Measurements from ENCODE around the gene CTNNBL1.
A peak's percentile ranks its signal among the peaks of the same experiment; 100 is the strongest.

Gene CTNNBL1

DNA sequence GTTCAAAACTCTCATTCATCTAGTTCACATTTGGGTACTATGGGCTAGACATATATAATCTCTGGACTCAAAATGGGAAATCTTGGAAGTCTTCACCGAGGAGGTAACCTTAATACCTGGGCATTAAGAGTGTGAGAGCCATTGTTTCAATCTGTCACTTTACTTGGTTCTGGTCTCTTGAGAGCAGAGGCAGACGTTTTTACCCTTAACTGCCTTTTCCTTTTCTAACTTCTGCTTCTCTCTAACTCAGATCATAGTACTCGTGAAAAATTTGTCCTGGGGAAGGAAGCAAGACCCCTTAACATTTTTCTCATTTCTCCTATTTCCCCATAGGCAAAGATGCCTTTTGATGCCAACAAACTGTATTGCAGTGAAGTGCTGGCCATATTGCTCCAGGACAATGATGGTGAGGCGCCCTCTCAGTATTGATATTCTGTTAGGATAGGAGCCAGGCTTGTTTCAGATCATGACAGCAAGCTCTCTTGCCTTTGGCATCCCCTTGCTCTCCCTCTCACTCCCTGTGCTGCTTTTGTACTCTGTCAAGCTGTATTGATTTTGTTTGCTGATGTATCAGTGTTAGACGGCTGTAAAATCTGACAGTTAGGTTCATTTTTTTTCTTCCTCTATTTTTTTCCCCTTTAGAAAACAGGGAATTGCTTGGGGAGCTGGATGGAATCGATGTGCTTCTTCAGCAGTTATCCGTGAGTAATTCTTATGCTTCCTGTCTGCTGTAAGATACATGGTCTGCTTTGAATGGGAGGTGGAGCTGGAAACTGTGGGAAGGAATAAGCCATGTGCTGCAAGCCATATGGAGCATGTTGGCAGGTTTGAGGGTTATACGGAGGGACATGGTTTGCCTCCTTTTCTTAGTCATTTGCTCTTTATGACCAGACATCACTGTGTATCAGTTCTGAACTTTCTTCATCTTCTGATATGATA, 83.5 kb downstream of the CTNNBL1 start:
- H3K36me3 ChIP-seq (ENCODE audit: control insufficient read depth, insufficient read depth, low read length), result no peaks in the 10 kb centered on the region; the same call in 1 of the 2 replicates
- no peak overlapping the region for H3K4me3 ChIP-seq (replicated peaks; ENCODE audit: low read depth, low read length)
- DNase-seq (ENCODE audit: extremely low read depth, insufficient read length), result no peak
- TF ChIP-seq, protein P1, sequence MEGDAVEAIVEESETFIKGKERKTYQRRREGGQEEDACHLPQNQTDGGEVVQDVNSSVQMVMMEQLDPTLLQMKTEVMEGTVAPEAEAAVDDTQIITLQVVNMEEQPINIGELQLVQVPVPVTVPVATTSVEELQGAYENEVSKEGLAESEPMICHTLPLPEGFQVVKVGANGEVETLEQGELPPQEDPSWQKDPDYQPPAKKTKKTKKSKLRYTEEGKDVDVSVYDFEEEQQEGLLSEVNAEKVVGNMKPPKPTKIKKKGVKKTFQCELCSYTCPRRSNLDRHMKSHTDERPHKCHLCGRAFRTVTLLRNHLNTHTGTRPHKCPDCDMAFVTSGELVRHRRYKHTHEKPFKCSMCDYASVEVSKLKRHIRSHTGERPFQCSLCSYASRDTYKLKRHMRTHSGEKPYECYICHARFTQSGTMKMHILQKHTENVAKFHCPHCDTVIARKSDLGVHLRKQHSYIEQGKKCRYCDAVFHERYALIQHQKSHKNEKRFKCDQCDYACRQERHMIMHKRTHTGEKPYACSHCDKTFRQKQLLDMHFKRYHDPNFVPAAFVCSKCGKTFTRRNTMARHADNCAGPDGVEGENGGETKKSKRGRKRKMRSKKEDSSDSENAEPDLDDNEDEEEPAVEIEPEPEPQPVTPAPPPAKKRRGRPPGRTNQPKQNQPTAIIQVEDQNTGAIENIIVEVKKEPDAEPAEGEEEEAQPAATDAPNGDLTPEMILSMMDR (IDR thresholded peaks at IDR 0.05; ENCODE audit: insufficient read depth, low read length, poor library complexity, severe bottlenecking), result no peak
- H3K27me3 ChIP-seq (replicated peaks; ENCODE audit: control insufficient read depth, insufficient read depth, low read length), result no peaks in the 10 kb centered on the region

DNA sequence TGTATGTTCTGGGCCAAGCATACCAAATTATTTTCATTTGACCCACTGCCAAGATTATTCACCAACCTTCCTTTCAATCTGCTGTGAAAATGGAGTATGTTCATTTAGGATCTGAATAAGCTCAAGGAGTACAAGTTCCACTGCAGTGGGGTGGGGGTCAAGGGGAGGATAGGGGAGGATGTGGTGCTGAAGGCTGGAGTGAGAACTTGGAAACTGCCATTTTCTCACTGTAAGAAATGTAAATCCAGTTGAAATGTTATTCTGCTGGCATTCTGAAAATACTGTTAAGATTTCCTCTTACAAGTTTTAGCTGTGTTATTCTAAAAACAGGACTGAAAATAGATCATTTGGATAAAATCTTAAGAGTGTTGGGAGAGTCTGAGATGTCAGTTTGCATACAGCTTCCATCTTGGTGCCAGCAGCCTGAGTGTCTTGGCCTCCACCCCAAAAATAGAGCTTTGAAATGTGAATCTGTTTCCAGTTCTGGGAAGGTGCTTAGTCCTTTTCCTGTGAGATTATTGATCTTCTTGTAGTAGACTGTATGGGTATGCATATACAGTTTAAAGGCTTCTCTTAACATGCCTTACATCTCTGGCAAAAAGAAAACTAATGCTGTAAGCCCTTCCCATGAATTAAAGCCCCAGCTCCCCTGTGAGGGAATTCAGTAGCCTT, 84.3 kb downstream of the CTNNBL1 start:
- H3K36me3 ChIP-seq (ENCODE audit: control insufficient read depth, insufficient read depth, low read length), result no peaks in the 10 kb centered on the region; the same call in 1 of the 2 replicates
- no peak overlapping the region for H3K4me3 ChIP-seq (replicated peaks; ENCODE audit: low read depth, low read length)
- H3K27me3 ChIP-seq (replicated peaks; ENCODE audit: control insufficient read depth, insufficient read depth, low read length), result no peaks in the 10 kb centered on the region
- TF ChIP-seq, protein P1 (IDR thresholded peaks at IDR 0.05; ENCODE audit: insufficient read depth, low read length, poor library complexity, severe bottlenecking), result no peak
- DNase-seq (ENCODE audit: extremely low read depth, insufficient read length), result no peak

DNA sequence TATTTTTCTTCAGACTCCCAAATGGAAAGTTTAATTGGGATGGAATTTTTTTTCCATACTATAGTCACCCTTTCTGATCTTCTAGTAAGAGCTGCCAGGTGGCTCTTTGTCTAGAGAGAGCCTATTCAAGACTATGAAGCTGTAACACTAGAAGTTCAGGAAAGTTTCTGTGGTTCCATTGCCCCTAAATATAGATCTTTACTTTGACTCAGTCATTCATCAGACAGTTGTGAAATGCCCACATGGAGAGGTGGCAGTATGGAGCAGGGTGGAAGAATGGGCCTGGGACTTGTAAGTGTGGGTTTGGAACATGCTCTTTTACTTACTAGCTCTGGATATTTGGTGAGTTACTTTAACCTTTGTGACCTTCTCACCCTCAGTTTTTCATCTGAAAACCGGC, 87.8 kb downstream of the CTNNBL1 start:
- H3K4me3 ChIP-seq (replicated peaks; ENCODE audit: low read depth, low read length), result no peak overlapping the region
- no peak for DNase-seq (ENCODE audit: extremely low read depth, insufficient read length)
- no peaks in the 10 kb centered on the region for H3K27me3 ChIP-seq (replicated peaks; ENCODE audit: control insufficient read depth, insufficient read depth, low read length)
- TF ChIP-seq, protein P1 (IDR thresholded peaks at IDR 0.05; ENCODE audit: insufficient read depth, low read length, poor library complexity, severe bottlenecking), result no peak
- peaks cover 2% of the 10 kb centered on the region for H3K36me3 ChIP-seq (ENCODE audit: control insufficient read depth, insufficient read depth, low read length)

DNA sequence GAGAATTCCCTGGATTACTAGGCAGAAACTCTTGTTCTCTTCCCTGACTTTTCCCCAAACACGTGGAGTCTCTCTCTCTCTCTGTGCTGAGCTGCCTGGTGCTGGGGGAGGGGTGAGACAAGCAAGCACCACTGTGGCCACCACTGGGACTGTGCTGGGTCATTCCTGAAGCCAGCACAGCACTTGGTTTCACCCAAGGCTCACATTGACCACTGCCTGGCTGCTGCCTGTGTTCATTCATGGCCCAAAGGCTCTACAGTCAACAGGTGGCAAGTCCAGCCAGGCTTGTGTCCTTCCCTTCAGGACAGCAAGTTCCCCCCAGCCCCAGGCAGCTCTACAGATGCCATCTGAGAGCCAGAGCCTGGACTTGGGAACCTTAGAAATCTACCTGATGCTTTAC, 92.2 kb downstream of the CTNNBL1 start:
- H3K36me3 ChIP-seq (ENCODE audit: control insufficient read depth, insufficient read depth, low read length), result peaks cover 4% of the 10 kb centered on the region
- H3K27me3 ChIP-seq (replicated peaks; ENCODE audit: control insufficient read depth, insufficient read depth, low read length), result no peaks in the 10 kb centered on the region
- no peak overlapping the region for H3K4me3 ChIP-seq (replicated peaks; ENCODE audit: low read depth, low read length)
- TF ChIP-seq, protein P1 (IDR thresholded peaks at IDR 0.05; ENCODE audit: insufficient read depth, low read length, poor library complexity, severe bottlenecking), result no peak
- no peak for DNase-seq (ENCODE audit: extremely low read depth, insufficient read length)

DNA sequence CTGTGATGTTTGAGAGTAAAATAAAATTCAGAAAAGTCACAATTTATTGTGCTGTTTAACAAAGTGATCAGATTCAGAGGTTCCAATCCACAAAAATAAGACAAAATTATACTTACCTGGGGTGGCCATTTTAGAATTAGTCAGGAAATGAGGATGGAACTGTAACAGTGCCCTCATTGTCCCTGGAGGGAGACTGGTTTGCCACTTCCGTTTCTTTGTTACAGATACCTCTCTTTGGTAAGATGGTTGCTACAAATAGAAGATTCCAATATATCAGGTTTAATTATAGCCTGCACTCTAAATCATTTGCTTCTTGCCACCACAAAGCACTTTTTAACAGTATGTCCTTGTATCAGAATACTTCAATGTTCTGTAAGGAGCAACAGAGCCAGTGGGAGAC, 95.6 kb downstream of the CTNNBL1 start:
- Histone ChIP-seq H3K4me3 (replicated peaks; ENCODE audit: low read depth, low read length) (no peak overlapping the region), H3K27me3 (replicated peaks; ENCODE audit: control insufficient read depth, insufficient read depth, low read length) (no peaks in the 10 kb centered on the region), H3K36me3 (ENCODE audit: control insufficient read depth, insufficient read depth, low read length) (peaks cover 4% of the 10 kb centered on the region)
- peak; percentile 9 for DNase-seq (ENCODE audit: extremely low read depth, insufficient read length)
- TF ChIP-seq, protein P1 (IDR thresholded peaks at IDR 0.05; ENCODE audit: insufficient read depth, low read length, poor library complexity, severe bottlenecking), result no peak

Data from GM06990 (cell line).